HG03135 (cell line): Measurements from ENCODE around the gene HLA-DRB1.
A peak's percentile ranks its signal among the peaks of the same experiment; 100 is the strongest.
"Not testable (repeated sequence)": the region's sequence is repeated elsewhere in the genome, so short reads cannot be mapped to it uniquely, and the experiment has no call there.

Experiments
- ATAC-seq: cut with Tn5 transposase; IDR thresholded peaks from one replicate; pipeline ENCODE4 v1.9.1; 2021; ENCODE audit warnings: mild to moderate bottlenecking, moderate library complexity; ENCODE audit not compliant: unreplicated experiment

HLA-DRB1 gene

GRCh38 chr6:32609731-32610640 is 20.3 kb upstream of the HLA-DRB1 start:
- peak; percentile 77 for ATAC-seq

GRCh38 chr6:32609391-32609730 is 19.7 kb upstream of the HLA-DRB1 start:
- no peak for ATAC-seq

- no peak for ATAC-seq
Measured at GRCh38 chr6:32608362-32608761, 18.7 kb upstream of the HLA-DRB1 start.

DNA sequence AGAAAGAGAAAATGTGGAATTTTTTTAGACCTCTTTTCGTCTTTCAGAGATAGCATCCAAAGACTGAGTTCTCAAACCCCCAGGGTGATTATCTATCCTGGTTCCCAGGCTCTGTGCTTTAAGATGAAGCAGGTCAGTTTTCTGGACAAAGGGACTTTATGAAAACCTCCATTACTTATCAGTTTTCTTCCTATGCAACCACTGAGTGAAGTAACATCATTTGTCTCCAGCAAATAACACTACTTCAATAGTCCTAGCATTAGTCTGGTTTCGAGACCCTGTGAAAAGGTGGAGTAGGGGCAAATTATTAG is 18.3 kb upstream of the HLA-DRB1 start:
- no peak for ATAC-seq

GRCh38 chr6:32607263-32607987 is 17.8 kb upstream of the HLA-DRB1 start:
- no peak for ATAC-seq

DNA sequence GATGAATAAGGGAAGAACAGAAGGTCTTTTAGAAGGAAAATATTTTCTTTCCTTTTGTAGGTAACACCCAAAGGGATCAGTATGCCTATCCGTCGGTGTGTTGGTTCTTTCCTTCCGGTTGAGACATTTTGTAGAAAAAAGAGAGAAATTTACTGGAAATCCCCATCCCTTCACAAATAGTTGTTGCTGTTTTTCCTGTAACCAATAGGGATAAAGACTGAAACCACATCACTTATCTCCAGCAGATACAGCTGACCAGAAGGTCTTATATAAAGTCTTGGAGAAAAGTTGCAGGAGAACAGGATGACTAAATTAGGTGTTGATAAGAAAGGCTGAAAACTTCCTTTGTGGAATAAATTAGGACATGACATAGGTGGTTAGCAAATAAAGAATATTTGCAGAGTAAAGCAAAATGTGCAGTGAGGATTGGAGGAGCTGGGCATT is 14.8 kb upstream of the HLA-DRB1 start:
- ATAC-seq = no peak

DNA sequence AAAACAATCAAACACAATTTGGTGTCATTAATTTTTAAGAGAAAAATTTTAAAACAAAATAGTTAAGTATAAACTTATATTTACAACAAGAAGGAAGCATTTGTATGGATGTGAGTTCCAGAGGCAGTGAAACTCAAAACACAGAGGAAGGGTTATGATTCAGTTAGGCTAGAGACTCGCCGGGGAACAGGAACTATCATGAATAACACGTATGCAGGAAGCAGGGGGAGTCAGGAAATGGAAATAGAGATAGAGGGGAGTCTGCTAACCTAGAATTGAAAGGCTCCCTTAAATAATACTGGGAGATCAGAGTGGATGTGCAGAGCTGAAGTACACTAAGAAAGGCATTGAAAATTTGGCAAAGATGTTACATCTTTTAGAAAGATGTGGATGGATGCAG is 14.2 kb upstream of the HLA-DRB1 start:
- ATAC-seq = no peak

GRCh38 chr6:32603222-32603621 is 13.6 kb upstream of the HLA-DRB1 start:
- ATAC-seq = no peak

DNA sequence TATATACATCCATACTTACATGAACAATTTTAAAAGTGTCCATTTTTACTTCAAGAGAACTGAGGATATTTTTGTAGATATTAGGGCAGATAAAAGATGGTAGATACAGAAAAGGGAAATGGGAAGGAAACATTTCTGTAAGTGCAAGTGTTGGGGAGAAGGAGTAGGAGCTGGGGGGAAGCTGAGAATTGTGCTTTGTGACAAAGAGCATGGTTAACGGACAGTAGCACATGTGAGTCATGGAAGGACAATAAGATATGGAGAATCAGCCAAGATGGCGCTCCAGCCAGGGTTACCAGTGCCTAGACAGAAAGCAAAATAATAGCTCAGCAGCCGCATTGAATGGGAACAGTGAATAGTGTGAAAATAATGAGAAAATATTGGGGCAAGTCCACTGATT is 12.7 kb upstream of the HLA-DRB1 start:
- ATAC-seq = no peak

DNA sequence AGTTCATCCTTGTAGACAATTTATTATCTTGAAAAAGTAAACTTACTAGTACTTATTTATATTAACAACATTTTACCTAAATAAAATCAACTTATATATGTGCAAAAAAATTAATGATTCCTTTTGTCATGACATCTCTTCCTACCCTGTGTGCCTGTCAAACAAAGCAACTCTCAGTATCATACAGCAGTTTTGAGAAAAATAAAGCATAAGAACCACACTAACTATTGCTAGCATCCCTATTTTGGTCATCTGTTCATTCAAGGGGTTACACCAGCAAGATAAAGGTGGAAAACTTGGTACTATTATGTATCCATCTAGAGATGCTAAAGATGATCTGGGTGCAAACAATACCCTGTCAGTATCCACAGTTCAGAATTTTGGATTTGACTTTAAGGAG is 7.4 kb upstream of the HLA-DRB1 start:
- no peak for ATAC-seq

DNA sequence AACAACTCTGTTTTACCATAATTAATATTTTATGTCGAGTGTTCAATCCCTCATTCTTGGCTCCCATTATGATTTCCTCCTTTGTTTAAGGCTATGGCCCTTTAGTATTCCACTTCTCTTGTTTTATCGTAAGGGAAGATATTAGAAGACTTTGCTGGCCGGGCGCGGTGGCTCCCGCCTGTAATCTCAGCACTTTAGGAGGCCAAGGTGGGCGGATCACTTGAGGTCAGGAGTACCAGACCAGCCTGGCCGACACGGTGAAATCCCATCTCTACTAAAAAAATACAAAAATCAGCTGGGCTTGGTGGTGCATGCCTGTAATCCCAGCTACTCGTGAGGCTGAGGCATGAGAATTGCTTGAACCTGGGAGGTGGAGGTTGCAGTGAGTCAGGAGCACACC is 1.1 kb upstream of the HLA-DRB1 start:
- ATAC-seq = not testable (repeated sequence)

- ATAC-seq = no peak
Measured at GRCh38 chr6:32588156-32588555, 1.5 kb downstream of the HLA-DRB1 start.

DNA sequence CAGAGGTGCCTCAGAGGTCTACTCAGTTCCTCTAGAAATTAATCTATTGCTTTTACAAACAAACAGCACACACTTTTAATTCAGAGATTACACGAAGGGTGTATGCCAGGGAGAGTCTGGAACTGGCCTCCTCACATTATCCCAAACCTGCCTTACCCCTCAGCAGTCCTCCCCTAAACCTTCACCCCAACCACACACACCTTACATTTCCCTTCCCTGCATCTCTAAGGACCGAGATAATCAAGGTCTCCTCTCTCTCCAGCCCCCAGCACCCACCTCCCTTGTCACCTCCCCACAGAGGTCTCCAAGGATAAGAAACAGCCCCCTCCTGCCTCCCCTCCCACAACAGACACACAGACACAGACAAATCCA is 6.1 kb downstream of the HLA-DRB1 start:
- no peak for ATAC-seq

GRCh38 chr6:32581315-32582095 is 8.1 kb downstream of the HLA-DRB1 start:
- no peak for ATAC-seq

- no peak for ATAC-seq
Measured at GRCh38 chr6:32580593-32580992, 9.1 kb downstream of the HLA-DRB1 start.

DNA sequence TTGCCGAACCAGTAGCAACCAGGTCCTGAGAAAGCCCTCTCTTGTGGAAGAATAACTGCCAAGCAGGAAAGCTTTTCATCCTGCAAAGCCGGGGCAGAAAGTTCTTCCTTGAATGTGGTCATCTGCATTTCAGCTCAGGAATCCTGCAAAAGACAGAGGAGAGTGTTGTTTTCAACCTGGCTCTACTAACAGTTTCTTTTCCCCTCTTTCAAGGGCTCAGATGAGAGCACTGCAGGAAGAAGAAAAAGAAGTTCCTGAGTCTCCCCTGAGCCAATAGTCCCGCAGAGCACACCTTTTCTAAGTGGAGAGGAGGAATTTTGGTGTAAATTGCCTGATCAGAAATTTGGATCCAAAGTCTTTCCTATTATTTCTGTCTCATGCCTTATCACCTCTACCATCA is 10.7 kb downstream of the HLA-DRB1 start:
- no peak for ATAC-seq

- not testable (repeated sequence) for ATAC-seq
Measured at GRCh38 chr6:32577493-32577892, 12.2 kb downstream of the HLA-DRB1 start.

DNA sequence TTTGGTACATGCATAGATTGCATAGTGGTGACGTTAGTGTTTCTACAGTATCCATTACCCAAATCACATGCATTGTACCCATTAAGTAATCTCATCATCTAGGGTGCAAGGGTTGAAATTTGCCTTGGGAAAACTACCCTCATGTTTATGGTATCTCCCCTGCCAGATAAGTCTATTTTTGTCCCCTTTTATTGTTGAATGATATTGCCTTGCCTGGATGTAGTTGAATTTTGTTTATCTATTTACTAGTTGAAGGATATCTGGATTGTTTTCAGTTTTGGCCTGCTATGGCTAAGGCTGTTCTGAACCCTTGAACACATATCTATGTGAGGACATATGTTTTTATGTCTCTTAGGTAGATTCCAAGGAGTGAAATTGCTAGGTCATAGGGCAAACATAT is 13.4 kb downstream of the HLA-DRB1 start:
- no peak for ATAC-seq

GRCh38 chr6:32570363-32570905 is 19.2 kb downstream of the HLA-DRB1 start:
- ATAC-seq = no peak

DNA sequence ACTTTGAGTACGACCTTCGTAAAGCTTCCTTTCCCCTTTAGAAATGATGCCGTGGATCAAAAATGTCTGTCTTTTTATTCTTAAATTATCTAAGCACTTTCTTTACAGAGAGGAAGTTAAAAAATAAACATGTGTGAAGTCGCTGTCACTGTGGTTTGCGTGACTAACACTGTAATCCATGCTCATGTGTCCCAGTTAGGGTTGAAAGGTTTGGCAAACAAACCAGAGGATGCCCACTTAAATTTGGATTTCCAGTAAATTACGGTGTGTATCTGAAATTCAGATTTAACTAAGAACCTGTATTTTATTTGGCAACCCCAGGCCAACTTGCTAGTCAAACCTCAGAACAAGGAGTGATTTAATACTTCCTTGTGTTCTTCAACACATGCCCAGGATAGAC is 21.1 kb downstream of the HLA-DRB1 start:
- ATAC-seq = no peak

- no peak for ATAC-seq
Measured at GRCh38 chr6:32566957-32567356, 22.7 kb downstream of the HLA-DRB1 start.
